DLD1 (cell line): ENCODE data around the gene RARRES2.

Source experiments
- in situ Hi-C: cut with HindIII; loops from 2 replicates; pipeline ENCODE4 v1.10.0; 2017; ENCODE audit warnings: low sequenced_read_pairs

Gene RARRES2

GRCh38 chr7:150377196-150377595 is 35.8 kb upstream of the RARRES2 start:
- in situ Hi-C loops, result no loop called here

DNA sequence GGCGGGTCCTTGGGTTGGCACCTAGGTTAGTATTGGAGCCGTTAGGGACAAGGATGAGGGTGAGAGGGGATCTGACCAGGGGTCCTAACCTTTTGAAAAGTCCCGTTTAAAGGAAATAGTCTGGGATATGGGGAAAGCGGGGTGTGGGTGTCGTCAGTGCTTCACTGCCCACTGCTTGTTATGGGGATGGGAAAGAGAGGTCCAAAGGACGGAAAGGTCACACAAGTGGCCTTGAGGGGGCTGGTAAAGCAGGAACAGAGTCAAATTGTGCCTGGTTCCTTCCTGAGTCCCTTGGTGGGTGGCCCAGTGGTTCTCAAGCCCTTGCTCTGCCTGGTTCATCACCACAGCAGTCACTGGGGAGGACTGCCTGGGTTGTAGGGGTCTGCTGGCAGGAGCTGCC is 35.1 kb upstream of the RARRES2 start:
- in situ Hi-C loops, result no loop called here

- in situ Hi-C loops, result no loop called here
These were observed 34.5 kb upstream of the RARRES2 start for GRCh38 chr7:150375662-150376521.

GRCh38 chr7:150374472-150374871 is 33.0 kb upstream of the RARRES2 start:
- in situ Hi-C loops, result no loop called here

DNA sequence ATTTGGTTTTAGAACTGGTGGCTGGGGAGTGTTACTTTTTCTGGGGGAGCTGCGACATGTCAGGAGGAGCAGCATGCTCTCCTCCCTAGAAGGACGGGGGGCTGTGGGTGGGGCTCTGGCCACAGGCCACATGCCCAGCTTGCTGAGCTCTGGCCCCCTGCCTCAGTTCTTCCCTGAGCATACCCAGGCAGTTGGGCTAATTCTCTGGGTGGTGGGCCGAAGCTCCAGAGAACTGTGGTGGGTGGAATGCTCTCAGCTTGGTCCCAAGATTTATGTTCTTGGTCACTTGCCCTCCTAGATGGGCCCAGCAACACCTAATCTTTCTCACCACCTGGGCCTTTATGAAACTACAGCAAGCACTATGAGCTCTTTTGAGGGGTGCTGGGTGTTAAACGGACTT is 32.6 kb upstream of the RARRES2 start:
- in situ Hi-C loops, result no loop called here

- in situ Hi-C loops, result no loop called here
These were observed 31.8 kb upstream of the RARRES2 start for GRCh38 chr7:150373049-150373801.

DNA sequence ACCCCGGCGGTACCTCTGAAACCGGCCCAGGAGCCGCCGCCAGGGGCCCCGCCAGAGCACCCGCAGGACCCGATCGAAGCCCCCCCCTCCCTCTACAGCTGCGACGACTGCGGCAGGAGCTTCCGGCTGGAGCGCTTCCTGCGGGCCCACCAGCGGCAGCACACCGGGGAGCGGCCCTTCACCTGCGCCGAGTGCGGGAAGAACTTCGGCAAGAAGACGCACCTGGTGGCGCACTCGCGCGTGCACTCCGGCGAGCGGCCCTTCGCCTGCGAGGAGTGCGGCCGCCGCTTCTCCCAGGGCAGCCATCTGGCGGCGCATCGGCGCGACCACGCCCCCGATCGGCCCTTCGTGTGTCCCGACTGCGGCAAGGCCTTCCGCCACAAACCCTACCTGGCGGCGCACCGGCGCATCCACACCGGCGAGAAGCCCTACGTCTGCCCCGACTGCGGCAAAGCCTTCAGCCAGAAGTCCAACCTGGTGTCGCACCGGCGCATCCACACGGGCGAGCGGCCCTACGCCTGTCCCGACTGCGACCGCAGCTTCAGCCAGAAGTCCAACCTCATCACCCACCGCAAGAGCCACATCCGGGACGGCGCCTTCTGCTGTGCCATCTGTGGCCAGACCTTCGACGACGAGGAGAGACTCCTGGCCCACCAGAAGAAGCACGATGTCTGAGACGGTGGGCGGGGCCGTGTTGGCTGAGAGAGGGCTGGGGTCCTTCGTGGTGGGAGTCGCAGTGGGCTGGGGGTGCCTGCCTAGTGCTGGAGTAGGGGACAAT is 31.0 kb upstream of the RARRES2 start:
- in situ Hi-C loops, result no loop called here

- in situ Hi-C loops, result no loop called here
These were observed 30.5 kb upstream of the RARRES2 start for GRCh38 chr7:150371996-150372270.

- in situ Hi-C loops, result no loop called here
These were observed 29.9 kb upstream of the RARRES2 start for GRCh38 chr7:150371131-150371995.

- in situ Hi-C loops, result no loop called here
These were observed 29.2 kb upstream of the RARRES2 start for GRCh38 chr7:150370612-150371071.

GRCh38 chr7:150369748-150370501 is 28.5 kb upstream of the RARRES2 start:
- in situ Hi-C loops, result no loop called here

GRCh38 chr7:150368884-150369747 is 27.7 kb upstream of the RARRES2 start:
- in situ Hi-C loops, result no loop called here

DNA sequence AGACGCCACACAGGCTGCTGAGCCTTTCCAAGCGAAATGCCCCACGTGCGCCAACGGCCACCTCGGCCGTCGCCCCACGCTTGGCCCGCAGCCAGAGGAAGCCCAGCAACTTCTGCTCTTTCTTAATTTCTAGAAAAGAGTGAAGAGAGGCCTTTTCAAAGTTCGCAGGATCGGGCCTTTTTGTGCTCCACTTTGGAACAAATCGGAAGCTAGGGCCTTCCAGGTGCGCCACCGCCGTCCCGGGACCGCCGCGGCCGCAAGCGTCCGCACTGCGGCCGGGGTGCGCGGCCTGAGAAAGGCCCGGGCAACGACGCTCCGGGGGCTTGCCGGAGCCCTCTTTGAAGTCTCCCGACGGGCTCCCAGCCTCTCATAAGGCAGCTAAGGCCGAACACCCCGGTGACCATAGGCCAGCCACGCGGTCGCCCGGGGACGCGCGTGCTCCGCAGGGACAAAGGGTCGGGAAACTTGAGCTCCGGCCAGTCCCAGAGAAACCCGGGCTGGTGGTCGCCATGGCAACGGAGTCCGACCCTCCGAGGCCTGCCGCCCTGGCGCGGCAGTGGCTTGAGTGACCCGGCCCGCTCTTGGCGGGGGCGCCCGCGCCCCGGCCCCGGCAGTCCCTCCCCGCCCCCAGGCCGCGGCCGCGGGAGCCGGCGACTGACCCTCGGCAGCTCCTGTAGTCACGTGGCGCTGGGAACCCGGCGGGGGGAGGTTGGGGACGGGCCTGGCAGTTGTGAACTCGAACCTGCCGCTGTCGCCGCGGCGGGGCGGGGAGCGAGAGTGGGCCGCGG is 26.9 kb upstream of the RARRES2 start, which contains the start of gene REPIN1:
TSS of gene REPIN1 (plus strand) at position 727 of the 788 bp plus-strand sequence. CDS start 890 bp downstream, outside the sequence.
- in situ Hi-C loops, result no loop called here

DNA sequence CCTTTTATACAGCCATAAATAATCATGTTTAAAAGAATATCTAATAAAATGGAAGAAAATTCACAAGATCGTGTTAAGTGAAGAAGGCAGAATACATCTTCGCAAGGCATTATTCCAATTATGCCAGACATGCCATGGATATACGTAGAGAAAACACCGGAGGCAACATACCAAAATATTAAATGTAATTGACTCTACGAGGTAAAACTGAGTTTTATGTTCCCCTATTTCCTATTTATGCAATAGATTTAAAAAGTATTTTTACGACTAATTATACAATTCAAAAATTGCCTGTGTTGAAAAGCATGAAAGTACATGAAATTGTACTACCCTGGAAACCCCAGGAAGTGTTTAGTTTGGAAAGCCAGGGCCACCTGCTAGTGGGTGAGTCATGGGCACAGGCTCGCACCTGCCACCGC is 26.3 kb upstream of the RARRES2 start:
- in situ Hi-C loops, result no loop called here

GRCh38 chr7:150365673-150366398 is 24.4 kb upstream of the RARRES2 start:
- in situ Hi-C loops, result no loop called here

DNA sequence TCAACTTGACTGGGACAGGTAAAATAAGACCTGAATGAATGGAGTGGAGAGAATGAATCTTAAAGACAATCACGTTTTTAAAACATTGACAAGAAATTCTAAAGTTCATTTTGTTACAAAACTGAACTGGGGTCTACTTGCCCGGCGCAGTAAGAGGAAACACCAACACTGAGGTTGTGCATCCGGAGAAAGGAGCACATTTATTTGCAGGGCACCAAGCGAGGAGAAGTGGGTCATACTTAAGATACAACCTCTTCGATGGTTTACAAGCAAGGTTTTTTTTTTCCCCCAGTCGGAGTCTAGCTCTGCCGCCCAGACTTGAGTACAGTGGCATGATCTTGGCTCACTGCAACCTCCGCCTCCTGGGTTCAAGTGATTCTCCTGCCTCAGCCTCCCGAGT is 23.8 kb upstream of the RARRES2 start:
- in situ Hi-C loops, result no loop called here

GRCh38 chr7:150363872-150364271 is 22.4 kb upstream of the RARRES2 start:
- in situ Hi-C loops, result no loop called here
